Ishikawa (cell line): Measurements from ENCODE around the gene PCGF2.

Source experiments
- CREB1 ChIP-seq: IDR thresholded peaks from 2 replicates; pipeline ENCODE4 v1.6.1; 2012; ENCODE audit warnings: low read depth
- EP300 ChIP-seq: IDR thresholded peaks from 2 replicates; pipeline ENCODE4 v1.6.1; 2012; ENCODE audit warnings: borderline replicate concordance
- FOXM1 ChIP-seq: IDR thresholded peaks from 2 replicates; pipeline ENCODE4 v1.6.1; 2012; ENCODE audit warnings: low read depth, borderline replicate concordance
- RAD21 ChIP-seq: IDR thresholded peaks from 2 replicates; pipeline ENCODE4 v1.6.1; 2012; ENCODE audit warnings: low read depth
- TAF1 ChIP-seq: IDR thresholded peaks from 2 replicates; pipeline ENCODE4 v1.6.1; 2012; ENCODE audit warnings: low read depth, mild to moderate bottlenecking
- TF ChIP-seq, protein P1 (sequence below): IDR thresholded peaks from 2 replicates; pipeline ENCODE4 v1.6.1; 2012

DNA sequence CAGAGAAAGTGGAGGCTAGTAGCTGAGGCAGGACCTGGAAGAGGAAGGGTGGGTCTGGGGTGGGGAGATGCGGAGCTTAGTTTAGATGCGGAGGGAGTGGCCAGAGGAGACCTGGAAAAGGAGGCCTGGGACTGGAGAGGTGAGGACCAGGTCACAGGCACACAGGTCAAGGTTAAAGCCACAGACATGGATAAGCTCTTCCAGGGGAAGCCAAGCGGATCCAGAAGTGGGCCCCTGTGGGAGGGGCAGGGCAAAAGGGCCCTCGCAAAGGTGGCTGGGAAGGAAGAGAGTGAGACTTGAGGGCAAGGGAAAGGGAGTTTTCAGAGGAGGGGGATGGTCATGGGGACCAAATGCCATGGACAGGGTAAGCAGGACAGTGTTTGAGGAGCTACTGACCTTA lies 57.0 kb downstream of the PCGF2 start:
- TF ChIP-seq EP300 (no peak), FOXM1 (no peak), CREB1 (no peak), TAF1 (no peak), RAD21 (no peak)
- TF ChIP-seq, protein P1, sequence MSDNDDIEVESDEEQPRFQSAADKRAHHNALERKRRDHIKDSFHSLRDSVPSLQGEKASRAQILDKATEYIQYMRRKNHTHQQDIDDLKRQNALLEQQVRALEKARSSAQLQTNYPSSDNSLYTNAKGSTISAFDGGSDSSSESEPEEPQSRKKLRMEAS = no peak
